ENCODE measurements around the gene SARNP.
A peak's percentile ranks its signal among the peaks of the same experiment; 100 is the strongest.

The SARNP gene

GRCh38 chr12:55757701-55758100 is 59.8 kb downstream of the SARNP start:
- Mint-ChIP-seq H3K27ac (no peak overlapping the region), H3K27me3 (no peaks in the 10 kb centered on the region), H3K36me3 (peaks cover 51% of the 10 kb centered on the region), H3K4me1 (no peaks in the 10 kb centered on the region), H3K4me3 (no peak overlapping the region), H3K9me3 (no peaks in the 10 kb centered on the region)
- no peak for DNase-seq
- CTCF ChIA-PET = interaction anchor here (1.7 kb wide), 1 partner anchor 183 kb away, joined by 4 read pairs; no protein-coding TSS in a partner anchor

GRCh38 chr12:55755246-55755645 is 62.3 kb downstream of the SARNP start:
- no peak overlapping the region for H3K4me3 Mint-ChIP-seq
- H3K4me1 Mint-ChIP-seq = no peaks in the 10 kb centered on the region
- no peak overlapping the region for H3K27ac Mint-ChIP-seq
- no peaks in the 10 kb centered on the region for H3K27me3 Mint-ChIP-seq
- no peaks in the 10 kb centered on the region for H3K9me3 Mint-ChIP-seq
- CTCF ChIA-PET = interaction anchor here (0.6 to 1.9 kb wide), 4 partner anchors 11 to 57 kb away, joined by 3 to 8 read pairs (median 4); no protein-coding TSS in a partner anchor
- no peak for DNase-seq
- peaks cover 56% of the 10 kb centered on the region for H3K36me3 Mint-ChIP-seq

GRCh38 chr12:55748230-55748993 is 69.1 kb downstream of the SARNP start:
- H3K9me3 Mint-ChIP-seq = no peaks in the 10 kb centered on the region

GRCh38 chr12:55746913-55747231 is 70.7 kb downstream of the SARNP start:
- Mint-ChIP-seq H3K27me3 (peaks cover 27% of the 10 kb centered on the region), H3K27ac (no peak overlapping the region), H3K4me1 (peaks cover 36% of the 10 kb centered on the region), H3K4me3 (no peak overlapping the region), H3K9me3 (no peaks in the 10 kb centered on the region), H3K36me3 (peaks cover 21% of the 10 kb centered on the region)
- DNase-seq = no peak
- CTCF ChIA-PET = interaction anchor here (0.8 to 3.4 kb wide), 2 partner anchors 9 to 10 kb away, joined by 4 to 18 read pairs; no protein-coding TSS in a partner anchor

More at GRCh38 chr12:55748230-55748993, 69.1 kb downstream of the SARNP start:
- Mint-ChIP-seq H3K27ac (peak overlapping the region; percentile 53), H3K27me3 (peaks cover 15% of the 10 kb centered on the region), H3K4me1 (peaks cover 25% of the 10 kb centered on the region), H3K4me3 (no peak overlapping the region), H3K36me3 (peaks cover 33% of the 10 kb centered on the region)
- DNase-seq = no peak
- CTCF ChIA-PET = interaction anchor here (0.7 to 3.4 kb wide), 3 partner anchors 11 to 282 kb away, joined by 3 to 18 read pairs (median 3); no protein-coding TSS in a partner anchor

GRCh38 chr12:55746174-55746912 is 71.2 kb downstream of the SARNP start:
- DNase-seq = no peak

GRCh38 chr12:55745361-55746173 is 72.0 kb downstream of the SARNP start:
- CTCF ChIA-PET = interaction anchor here (2.6 to 3.4 kb wide), 4 partner anchors 8 to 194 kb away, joined by 8 to 18 read pairs (median 11); no protein-coding TSS in a partner anchor
- DNase-seq = no peak
- H3K27ac Mint-ChIP-seq = no peak overlapping the region
- H3K9me3 Mint-ChIP-seq = no peaks in the 10 kb centered on the region
- H3K4me1 Mint-ChIP-seq = peaks cover 44% of the 10 kb centered on the region
- peak overlapping the region; percentile 91 for H3K4me3 Mint-ChIP-seq
- peaks cover 37% of the 10 kb centered on the region for H3K27me3 Mint-ChIP-seq
- peaks cover 12% of the 10 kb centered on the region for H3K36me3 Mint-ChIP-seq

More at GRCh38 chr12:55746174-55746912, 71.2 kb downstream of the SARNP start:
- Mint-ChIP-seq H3K36me3 (peaks cover 20% of the 10 kb centered on the region), H3K9me3 (no peaks in the 10 kb centered on the region), H3K4me1 (peaks cover 38% of the 10 kb centered on the region), H3K4me3 (peak overlapping the region; percentile 27), H3K27me3 (peaks cover 32% of the 10 kb centered on the region), H3K27ac (peak overlapping the region; percentile 30)
- CTCF ChIA-PET = interaction anchor here (0.8 to 3.4 kb wide), 2 partner anchors 9 to 10 kb away, joined by 4 to 18 read pairs; no protein-coding TSS in a partner anchor

- H3K4me1 Mint-ChIP-seq = peaks cover 46% of the 10 kb centered on the region
These were observed 73.0 kb downstream of the SARNP start for GRCh38 chr12:55744340-55745030.

GRCh38 chr12:55743406-55744339 is 73.9 kb downstream of the SARNP start:
- CTCF ChIA-PET = interaction anchor here (1.0 to 2.6 kb wide), 7 partner anchors 11 to 230 kb away, joined by 3 to 12 read pairs (median 4); partner anchors contain the start of genes BLOC1S1, RAB5B and RDH5
- peaks cover 49% of the 10 kb centered on the region for H3K4me1 Mint-ChIP-seq
- H3K9me3 Mint-ChIP-seq = no peaks in the 10 kb centered on the region
- H3K36me3 Mint-ChIP-seq = peaks cover 4% of the 10 kb centered on the region
- peak overlapping the region; percentile 78 for H3K27ac Mint-ChIP-seq
- peak; percentile 67 for DNase-seq
- H3K4me3 Mint-ChIP-seq = peak overlapping the region; percentile 91
- H3K27me3 Mint-ChIP-seq = peaks cover 48% of the 10 kb centered on the region

More at GRCh38 chr12:55744340-55745030, 73.0 kb downstream of the SARNP start:
- Mint-ChIP-seq H3K4me3 (peak overlapping the region; percentile 91), H3K27me3 (peaks cover 48% of the 10 kb centered on the region), H3K27ac (no peak overlapping the region), H3K36me3 (peaks cover 8% of the 10 kb centered on the region), H3K9me3 (no peaks in the 10 kb centered on the region)
- CTCF ChIA-PET = interaction anchor here (1.0 to 2.6 kb wide), 7 partner anchors 10 to 229 kb away, joined by 3 to 12 read pairs (median 4); partner anchors contain the start of genes BLOC1S1, RAB5B and RDH5
- no peak for DNase-seq

GRCh38 chr12:55742719-55743405 is 74.7 kb downstream of the SARNP start, which contains the start of gene GDF11:
Gene GDF11 (plus strand): TSS chr12:55743122. CDS start chr12:55743317, 195 bp downstream.
- peaks cover 48% of the 10 kb centered on the region for H3K27me3 Mint-ChIP-seq
- H3K36me3 Mint-ChIP-seq = peaks cover 3% of the 10 kb centered on the region
- CTCF ChIA-PET = interaction anchor here (0.8 to 2.6 kb wide), 8 partner anchors 10 to 197 kb away, joined by 3 to 12 read pairs (median 7); no protein-coding TSS in a partner anchor
- DNase-seq = peak; percentile 87
- H3K9me3 Mint-ChIP-seq = no peaks in the 10 kb centered on the region
- H3K4me3 Mint-ChIP-seq = peak within 1 kb of the TSS; percentile 91
- peak within 1 kb of the TSS; percentile 78 for H3K27ac Mint-ChIP-seq
- H3K4me1 Mint-ChIP-seq = peaks cover 54% of the 10 kb centered on the region

- H3K27ac Mint-ChIP-seq = no peak overlapping the region
- CTCF ChIA-PET = interaction anchor here (0.8 to 1.4 kb wide), 4 partner anchors 11 to 198 kb away, joined by 3 to 8 read pairs (median 4); no protein-coding TSS in a partner anchor
- H3K9me3 Mint-ChIP-seq = no peaks in the 10 kb centered on the region
- peaks cover 48% of the 10 kb centered on the region for H3K27me3 Mint-ChIP-seq
- peak overlapping the region; percentile 81 for H3K4me3 Mint-ChIP-seq
- H3K4me1 Mint-ChIP-seq = peaks cover 62% of the 10 kb centered on the region
- H3K36me3 Mint-ChIP-seq = peaks cover 3% of the 10 kb centered on the region
- DNase-seq = no peak
These were observed 75.4 kb downstream of the SARNP start for GRCh38 chr12:55741931-55742680.

- CTCF ChIA-PET = interaction anchor here (0.6 to 8.6 kb wide), 43 partner anchors 9 to 725 kb away, joined by 3 to 166 read pairs (median 5); partner anchors contain the start of genes BLOC1S1, CD63, ORMDL2 and PA2G4
- Mint-ChIP-seq H3K36me3 (no peaks in the 10 kb centered on the region), H3K27ac (no peak overlapping the region), H3K27me3 (peaks cover 39% of the 10 kb centered on the region), H3K4me1 (peaks cover 47% of the 10 kb centered on the region), H3K9me3 (no peaks in the 10 kb centered on the region), H3K4me3 (peak overlapping the region; percentile 73)
- DNase-seq = no peak
These were observed 78.5 kb downstream of the SARNP start for GRCh38 chr12:55739025-55739378.
